Astrocyte of the spinal cord (primary cell): ENCODE data around the gene DIP2C.

Source experiments
- DNase-seq: peaks from one replicate; pipeline ENCODE4 v3.0.0; 2011; ENCODE audit warnings: low read depth, low spot score
- H3K4me3 ChIP-seq: 2 replicates; pipeline ENCODE4 v1.5.1; 2011; ENCODE audit warnings: low read depth, mild to moderate bottlenecking, low read length, moderate library complexity
- in situ Hi-C: cut with HindIII; loops from 2 replicates; pipeline ENCODE4 v1.10.0; 2017; ENCODE audit warnings: low sequenced_read_pairs
- TF ChIP-seq, protein P1 (sequence below): IDR thresholded peaks from 2 replicates; pipeline ENCODE4 v1.5.1; 2012; ENCODE audit warnings: low read depth, mild to moderate bottlenecking, low read length, inconsistent platforms

The DIP2C gene

DNA sequence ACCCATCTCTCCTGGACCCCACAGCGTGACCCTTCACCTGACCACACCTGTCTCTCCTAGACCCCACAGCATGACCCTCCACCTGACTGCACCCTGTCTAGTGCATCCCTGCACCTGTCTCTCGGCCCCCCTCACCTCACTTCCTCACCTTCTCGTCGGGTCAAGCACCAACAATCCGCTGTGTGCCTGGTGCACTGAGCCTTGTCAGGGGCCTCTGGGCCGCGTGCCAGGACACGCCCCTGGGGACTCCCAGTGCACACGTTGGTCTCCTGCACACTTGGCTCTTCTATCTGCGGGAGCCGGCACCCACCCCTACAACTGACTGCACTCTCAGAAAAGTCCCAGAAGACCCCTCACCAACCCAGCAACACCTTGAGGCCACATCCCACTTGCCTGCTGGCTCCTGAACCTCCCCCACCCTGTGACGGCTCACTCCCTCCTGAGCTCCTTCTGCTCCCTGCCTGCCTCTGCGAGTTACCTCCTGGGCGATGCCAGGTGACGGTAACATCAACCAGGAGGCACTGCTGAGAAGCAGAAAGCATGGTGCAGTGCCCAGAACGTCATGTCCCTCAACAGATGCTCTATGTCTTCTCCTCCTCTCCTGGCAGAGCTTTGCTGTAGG lies 147.6 kb downstream of the DIP2C start:
- in situ Hi-C loops: no loop called here
- TF ChIP-seq, protein P1, sequence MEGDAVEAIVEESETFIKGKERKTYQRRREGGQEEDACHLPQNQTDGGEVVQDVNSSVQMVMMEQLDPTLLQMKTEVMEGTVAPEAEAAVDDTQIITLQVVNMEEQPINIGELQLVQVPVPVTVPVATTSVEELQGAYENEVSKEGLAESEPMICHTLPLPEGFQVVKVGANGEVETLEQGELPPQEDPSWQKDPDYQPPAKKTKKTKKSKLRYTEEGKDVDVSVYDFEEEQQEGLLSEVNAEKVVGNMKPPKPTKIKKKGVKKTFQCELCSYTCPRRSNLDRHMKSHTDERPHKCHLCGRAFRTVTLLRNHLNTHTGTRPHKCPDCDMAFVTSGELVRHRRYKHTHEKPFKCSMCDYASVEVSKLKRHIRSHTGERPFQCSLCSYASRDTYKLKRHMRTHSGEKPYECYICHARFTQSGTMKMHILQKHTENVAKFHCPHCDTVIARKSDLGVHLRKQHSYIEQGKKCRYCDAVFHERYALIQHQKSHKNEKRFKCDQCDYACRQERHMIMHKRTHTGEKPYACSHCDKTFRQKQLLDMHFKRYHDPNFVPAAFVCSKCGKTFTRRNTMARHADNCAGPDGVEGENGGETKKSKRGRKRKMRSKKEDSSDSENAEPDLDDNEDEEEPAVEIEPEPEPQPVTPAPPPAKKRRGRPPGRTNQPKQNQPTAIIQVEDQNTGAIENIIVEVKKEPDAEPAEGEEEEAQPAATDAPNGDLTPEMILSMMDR: no peak
- DNase-seq: no peak
- H3K4me3 ChIP-seq: no peak overlapping the region

DNA sequence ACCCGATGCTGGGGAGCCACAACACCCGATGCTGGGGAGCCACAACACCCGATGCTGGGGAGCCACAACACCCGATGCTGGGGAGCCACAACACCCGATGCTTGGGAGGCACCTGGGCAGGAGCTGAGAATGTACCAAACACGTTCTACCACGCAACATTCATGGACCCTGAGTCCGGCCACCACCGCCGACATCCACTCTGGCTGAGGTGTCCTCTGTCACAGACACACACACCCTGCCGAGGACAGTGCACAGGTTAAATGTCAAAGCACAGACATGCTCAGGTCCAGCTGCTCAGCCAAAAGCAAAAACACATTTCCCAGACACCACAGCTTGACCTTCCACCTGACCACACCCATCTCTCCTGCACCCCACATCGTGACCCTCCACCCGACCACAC lies 148.4 kb downstream of the DIP2C start:
- DNase-seq: no peak
- TF ChIP-seq, protein P1: no peak
- H3K4me3 ChIP-seq: no peak overlapping the region
- in situ Hi-C loops: no loop called here

DNA sequence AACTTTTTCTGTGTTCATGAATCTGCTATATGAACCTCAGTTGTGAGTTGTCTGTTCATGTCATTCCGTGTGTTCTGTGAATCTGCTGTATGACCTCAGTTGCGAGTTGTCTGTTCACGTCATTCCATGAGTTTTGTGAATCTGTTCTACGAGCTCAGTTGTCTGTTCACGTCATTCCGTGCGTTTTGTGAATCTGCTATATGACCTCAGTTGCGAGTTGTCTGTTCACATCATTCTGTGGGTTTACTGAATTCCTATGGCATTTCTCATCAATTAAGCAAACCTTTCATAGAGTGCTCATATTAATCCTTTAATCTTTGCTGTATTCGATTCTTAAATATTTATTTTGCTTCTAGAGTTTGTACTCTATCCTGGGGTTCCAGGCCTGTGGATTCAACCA lies 150.6 kb downstream of the DIP2C start:
- TF ChIP-seq, protein P1: no peak
- in situ Hi-C loops: no loop called here
- H3K4me3 ChIP-seq: no peak overlapping the region
- DNase-seq: peak; percentile 83

GRCh38 chr10:536935-537334 lies 152.5 kb downstream of the DIP2C start:
- DNase-seq: no peak
- H3K4me3 ChIP-seq: no peak overlapping the region
- in situ Hi-C loops: no loop called here
- TF ChIP-seq, protein P1: no peak

DNA sequence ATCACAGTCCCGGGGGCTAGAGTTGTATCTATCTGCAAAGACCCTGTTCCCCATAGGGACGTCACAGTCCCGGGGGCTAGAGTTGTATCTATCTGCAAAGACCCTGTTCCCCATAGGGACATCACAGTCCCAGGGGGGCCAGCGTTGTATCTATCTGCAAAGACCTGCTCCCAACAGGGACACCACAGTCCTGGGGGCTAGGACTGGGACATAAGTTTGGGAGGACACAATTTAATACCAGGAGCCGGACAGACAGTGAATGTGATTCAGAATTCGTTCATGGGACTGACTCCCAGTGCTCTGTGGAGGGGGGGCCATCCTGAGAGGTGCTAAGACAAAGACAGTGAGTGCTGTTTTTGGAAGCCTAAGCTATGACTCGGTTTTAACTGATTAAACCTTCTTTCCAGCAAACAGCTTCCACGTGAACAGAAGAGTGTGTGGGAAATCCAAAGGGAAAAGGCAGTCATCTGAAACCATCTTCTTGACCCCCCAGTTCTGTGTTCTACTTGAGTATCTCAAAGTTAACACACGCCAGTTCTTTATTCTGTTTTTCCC lies 153.0 kb downstream of the DIP2C start:
- DNase-seq: no peak
- TF ChIP-seq, protein P1: no peak
- H3K4me3 ChIP-seq: no peak overlapping the region
- in situ Hi-C loops: no loop called here

GRCh38 chr10:535952-536351 lies 153.5 kb downstream of the DIP2C start:
- TF ChIP-seq, protein P1: no peak
- no peak for DNase-seq
- in situ Hi-C loops: no loop called here

More at GRCh38 chr10:535952-536351, 153.5 kb downstream of the DIP2C start:
- H3K4me3 ChIP-seq: no peak overlapping the region
